ENCODE data around the gene BTN2A1.

DNA sequence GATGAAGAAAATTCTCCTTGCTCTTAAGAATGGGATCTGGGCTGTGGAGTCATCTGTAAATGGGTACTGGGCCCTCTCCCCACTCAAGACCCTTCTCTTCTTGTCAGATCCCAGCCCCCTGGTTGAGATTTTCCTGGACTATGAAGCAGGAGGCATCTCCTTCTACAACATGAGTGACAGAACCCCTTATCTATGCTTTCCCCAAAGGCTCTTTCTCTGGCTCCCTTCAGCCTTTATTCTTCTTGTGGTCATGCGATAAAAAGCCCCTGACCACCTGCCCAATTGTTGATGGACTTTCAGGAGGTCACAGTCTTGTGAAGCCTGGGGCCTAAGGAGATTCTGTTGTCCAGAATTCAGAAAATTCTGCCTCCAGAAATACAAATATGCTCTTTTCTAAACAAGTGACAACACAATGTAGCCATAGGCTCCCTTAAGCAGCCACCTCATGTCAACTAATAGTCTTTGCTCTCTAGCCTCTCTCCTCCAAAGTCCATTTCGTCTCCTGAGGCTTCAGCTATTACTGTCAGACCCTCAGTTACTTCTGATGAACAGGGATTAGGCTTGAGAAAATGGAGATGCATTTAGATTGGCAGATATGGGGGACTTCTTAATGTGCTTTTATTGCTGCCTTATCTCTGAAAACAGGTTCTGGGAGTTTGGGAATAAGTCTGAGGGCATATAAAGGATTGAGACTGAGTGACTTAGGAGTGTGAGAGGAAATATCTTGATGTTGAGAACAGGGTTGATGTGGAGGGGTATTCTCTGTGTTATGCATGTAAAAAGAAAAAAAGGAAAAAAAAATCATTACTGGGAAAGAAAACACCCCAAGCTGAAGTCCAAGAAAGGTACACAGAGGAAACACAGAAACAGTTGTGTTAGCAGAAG is 20.6 kb downstream of the BTN2A1 start:
- TF ChIP-seq ZBTB7A (IDR thresholded peaks at IDR 0.05; ENCODE audit: low read depth) = no peak
- no peak for TF ChIP-seq EP300 (IDR thresholded peaks at IDR 0.05; ENCODE audit: borderline replicate concordance)
- TF ChIP-seq MAX (IDR thresholded peaks at IDR 0.05) = no peak
- TF ChIP-seq TCF12 (IDR thresholded peaks at IDR 0.05; ENCODE audit: low read depth) = no peak
- TF ChIP-seq CEBPB (IDR thresholded peaks at IDR 0.05) = no peak
- no peak for TF ChIP-seq CREB1 (IDR thresholded peaks at IDR 0.05; ENCODE audit: low read depth)
- no peak for TF ChIP-seq REST (IDR thresholded peaks at IDR 0.05; ENCODE audit: low read depth)
- TF ChIP-seq FOXM1 (IDR thresholded peaks at IDR 0.05; ENCODE audit: borderline replicate concordance, low read depth) = no peak
- no peak for TF ChIP-seq TEAD4 (IDR thresholded peaks at IDR 0.05)
- TF ChIP-seq RAD21 (IDR thresholded peaks at IDR 0.05; ENCODE audit: low read depth) = no peak
- TF ChIP-seq TAF1 (IDR thresholded peaks at IDR 0.05; ENCODE audit: low read depth) = no peak
- TF ChIP-seq YY1 (IDR thresholded peaks at IDR 0.05; ENCODE audit: low read depth) = no peak
